Activated naive CD4-positive, alpha-beta T cell treated with Interleukin-2 at 50 U/mL for 16 hours (primary cell): Measurements from ENCODE around the gene KDM4B.

ENCODE experiments used
- DNase-seq: peaks from one replicate; pipeline ENCODE4 v3.0.0-alpha.2; 2020

Gene KDM4B

GRCh38 chr19:5016781-5017180 is 47.9 kb downstream of the KDM4B start:
- DNase-seq = no peak

- DNase-seq = no peak
Observed at GRCh38 chr19:5017235-5017634, 48.3 kb downstream of the KDM4B start.

- DNase-seq = no peak
Observed at GRCh38 chr19:5018224-5019015, 49.5 kb downstream of the KDM4B start.

- DNase-seq = no peak
Observed at GRCh38 chr19:5020368-5020767, 51.5 kb downstream of the KDM4B start.

- DNase-seq = no peak
Observed at GRCh38 chr19:5021046-5021445, 52.1 kb downstream of the KDM4B start.

- DNase-seq = no peak
Observed at GRCh38 chr19:5022066-5022860, 53.4 kb downstream of the KDM4B start.

GRCh38 chr19:5023128-5023571 is 54.2 kb downstream of the KDM4B start:
- DNase-seq = no peak

- no peak for DNase-seq
Observed at GRCh38 chr19:5024282-5024681, 55.4 kb downstream of the KDM4B start.

GRCh38 chr19:5025027-5025426 is 56.1 kb downstream of the KDM4B start:
- no peak for DNase-seq

GRCh38 chr19:5026706-5027273 is 57.9 kb downstream of the KDM4B start:
- DNase-seq = no peak

GRCh38 chr19:5028229-5028886 is 59.4 kb downstream of the KDM4B start:
- DNase-seq = no peak

GRCh38 chr19:5029596-5029995 is 60.7 kb downstream of the KDM4B start:
- peak; percentile 65 for DNase-seq

- no peak for DNase-seq
Observed at GRCh38 chr19:5030136-5030820, 61.4 kb downstream of the KDM4B start.

- no peak for DNase-seq
Observed at GRCh38 chr19:5030822-5031221, 61.9 kb downstream of the KDM4B start.

- peak; percentile 83 for DNase-seq
Observed at GRCh38 chr19:5031231-5032100, 62.6 kb downstream of the KDM4B start.

GRCh38 chr19:5032101-5032967 is 63.4 kb downstream of the KDM4B start:
- no peak for DNase-seq

- DNase-seq = no peak
Observed at GRCh38 chr19:5035105-5035761, 66.3 kb downstream of the KDM4B start.

- DNase-seq = no peak
Observed at GRCh38 chr19:5035793-5036697, 67.1 kb downstream of the KDM4B start.
